GM12875 (cell line): ENCODE results near the gene RCAN1.

Experiments
- H3K4me3 ChIP-seq: one replicate; pipeline ENCODE4 v1.5.1; 2011; ENCODE audit warnings: low read depth, low read length, control low read depth
- CTCF ChIP-seq: IDR thresholded peaks from 2 replicates; pipeline ENCODE4 v1.5.1; 2011; ENCODE audit warnings: low read depth, mild to moderate bottlenecking, control low read depth, inconsistent platforms, low read length, moderate library complexity, borderline replicate concordance; ENCODE audit not compliant: insufficient read depth

Gene RCAN1

GRCh38 chr21:34524646-34525601 lies 90.0 kb downstream of the RCAN1 start:
- TF ChIP-seq CTCF: no peak
- H3K4me3 ChIP-seq: no peak overlapping the region

GRCh38 chr21:34523019-34523555 lies 91.8 kb downstream of the RCAN1 start:
- no peak for TF ChIP-seq CTCF
- H3K4me3 ChIP-seq: no peak overlapping the region

- no peak for TF ChIP-seq CTCF
- H3K4me3 ChIP-seq: no peak overlapping the region
These were observed 92.6 kb downstream of the RCAN1 start for GRCh38 chr21:34522284-34522683.

- no peak overlapping the region for H3K4me3 ChIP-seq
- no peak for TF ChIP-seq CTCF
These were observed 93.4 kb downstream of the RCAN1 start for GRCh38 chr21:34521561-34521960.

GRCh38 chr21:34520764-34521508 lies 94.0 kb downstream of the RCAN1 start:
- H3K4me3 ChIP-seq: no peak overlapping the region
- TF ChIP-seq CTCF: no peak

- no peak for TF ChIP-seq CTCF
These were observed 94.6 kb downstream of the RCAN1 start for GRCh38 chr21:34520281-34520680.

GRCh38 chr21:34519694-34520093 lies 95.2 kb downstream of the RCAN1 start:
- H3K4me3 ChIP-seq: no peak overlapping the region
- TF ChIP-seq CTCF: no peak

More at GRCh38 chr21:34520281-34520680, 94.6 kb downstream of the RCAN1 start:
- H3K4me3 ChIP-seq: no peak overlapping the region
